Measurements from ENCODE around the gene ZBTB32.
"Not testable (repeated sequence)": the region's sequence is repeated elsewhere in the genome, so short reads cannot be mapped to it uniquely, and the experiment has no call there.

Gene ZBTB32

DNA sequence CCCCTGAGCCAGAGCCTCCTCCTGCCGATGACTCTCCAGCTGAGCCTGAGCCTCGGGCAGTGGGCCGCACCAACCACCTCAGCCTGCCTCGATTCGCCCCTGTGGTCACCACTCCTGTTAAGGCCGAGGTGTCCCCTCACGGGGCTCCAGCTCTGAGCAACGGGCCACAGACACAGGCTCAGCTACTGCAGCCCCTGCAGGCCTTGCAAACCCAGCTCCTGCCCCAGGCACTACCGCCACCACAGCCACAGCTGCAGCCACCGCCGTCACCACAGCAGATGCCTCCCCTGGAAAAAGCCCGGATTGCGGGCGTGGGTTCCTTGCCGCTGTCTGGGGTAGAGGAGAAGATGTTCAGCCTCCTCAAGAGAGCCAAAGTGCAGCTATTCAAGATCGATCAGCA lies 17.0 kb downstream of the ZBTB32 start:
- no peak for ATAC-seq

DNA sequence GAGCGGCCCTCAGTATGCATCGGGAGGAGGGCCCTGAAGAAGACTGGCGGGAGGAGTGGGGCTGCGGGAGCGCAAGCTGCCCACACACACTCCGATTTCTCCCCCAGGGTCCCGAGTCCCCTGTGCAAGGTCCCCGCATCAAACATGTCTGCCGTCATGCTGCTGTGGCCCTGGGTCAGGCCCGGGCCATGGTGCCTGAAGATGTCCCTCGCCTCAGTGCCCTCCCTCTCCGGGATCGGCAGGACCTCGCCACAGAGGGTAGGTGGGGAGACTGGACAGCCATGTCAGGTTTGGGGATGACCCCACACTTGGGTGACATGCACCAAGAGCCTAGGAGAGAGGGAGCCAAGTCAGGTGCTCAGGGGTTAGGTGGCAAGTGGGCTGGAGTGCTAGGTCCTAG lies 18.1 kb downstream of the ZBTB32 start:
- ATAC-seq, result no peak

DNA sequence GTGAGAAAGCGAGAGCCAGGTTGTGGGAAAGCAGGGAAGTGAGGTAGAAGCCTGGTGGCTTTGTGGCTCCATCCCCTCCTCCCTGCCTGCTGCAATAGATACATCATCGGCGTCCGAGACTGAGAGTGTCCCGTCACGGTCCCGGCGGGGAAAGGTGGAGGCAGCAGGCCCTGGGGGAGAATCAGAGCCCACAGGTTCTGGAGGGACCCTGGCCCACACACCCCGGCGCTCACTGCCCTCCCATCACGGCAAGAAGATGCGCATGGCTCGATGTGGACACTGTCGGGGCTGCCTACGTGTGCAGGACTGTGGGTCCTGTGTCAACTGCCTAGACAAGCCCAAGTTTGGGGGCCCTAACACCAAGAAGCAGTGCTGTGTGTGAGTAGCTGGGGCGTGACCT lies 18.5 kb downstream of the ZBTB32 start:
- no peak for ATAC-seq

DNA sequence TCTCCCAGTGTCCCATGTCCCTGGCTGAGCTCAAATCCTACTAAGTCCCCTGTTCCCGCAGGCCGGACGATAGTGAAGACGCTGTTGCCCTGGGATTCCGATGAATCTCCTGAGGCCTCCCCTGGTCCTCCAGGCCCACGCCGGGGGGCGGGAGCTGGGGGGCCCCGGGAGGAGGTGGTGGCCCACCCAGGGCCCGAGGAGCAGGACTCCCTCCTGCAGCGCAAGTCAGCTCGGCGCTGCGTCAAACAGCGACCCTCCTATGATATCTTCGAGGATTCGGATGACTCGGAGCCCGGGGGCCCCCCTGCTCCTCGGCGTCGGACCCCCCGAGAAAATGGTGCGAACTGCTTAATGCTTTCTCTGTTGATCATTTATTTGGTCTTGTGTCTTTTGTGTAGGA lies 19.3 kb downstream of the ZBTB32 start:
- ATAC-seq, result no peak

DNA sequence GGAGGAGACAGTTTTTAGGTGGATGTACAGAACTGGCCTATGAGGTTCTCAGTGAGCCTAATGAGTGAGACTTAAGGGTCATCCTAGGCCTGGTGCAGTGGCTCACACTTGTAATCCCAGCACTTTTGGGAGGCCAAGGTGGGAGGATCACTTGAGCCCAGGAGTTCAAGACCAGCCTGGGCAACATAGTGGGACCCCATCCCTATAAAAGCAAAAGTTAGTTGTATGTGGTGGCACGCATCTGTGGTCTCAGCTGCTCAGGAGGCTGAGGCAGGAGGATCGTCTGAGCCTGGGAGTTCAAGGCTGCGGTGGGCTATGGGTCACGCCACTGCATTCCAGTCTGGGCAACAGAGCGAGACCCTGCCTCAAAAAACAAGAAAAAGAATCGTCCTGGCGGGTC lies 19.8 kb downstream of the ZBTB32 start:
- not testable (repeated sequence) for ATAC-seq

DNA sequence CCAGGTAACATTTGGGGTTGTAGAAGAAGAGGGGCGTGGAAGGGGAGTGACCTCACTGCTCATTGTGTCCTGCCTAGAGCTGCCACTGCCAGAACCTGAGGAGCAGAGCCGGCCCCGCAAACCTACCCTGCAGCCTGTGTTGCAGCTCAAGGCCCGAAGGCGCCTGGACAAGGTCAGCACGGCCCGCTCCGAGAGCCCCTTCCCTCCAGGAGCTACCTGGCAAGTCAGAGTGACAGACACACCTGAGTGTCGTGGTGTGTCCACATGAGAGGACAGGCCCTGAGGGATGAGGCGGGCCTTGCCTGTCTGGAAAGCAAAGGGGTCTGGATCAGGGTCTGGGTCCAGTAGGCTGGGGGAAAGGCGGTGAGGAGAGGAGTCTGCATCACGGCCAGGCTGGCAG lies 20.2 kb downstream of the ZBTB32 start:
- no peak for ATAC-seq

DNA sequence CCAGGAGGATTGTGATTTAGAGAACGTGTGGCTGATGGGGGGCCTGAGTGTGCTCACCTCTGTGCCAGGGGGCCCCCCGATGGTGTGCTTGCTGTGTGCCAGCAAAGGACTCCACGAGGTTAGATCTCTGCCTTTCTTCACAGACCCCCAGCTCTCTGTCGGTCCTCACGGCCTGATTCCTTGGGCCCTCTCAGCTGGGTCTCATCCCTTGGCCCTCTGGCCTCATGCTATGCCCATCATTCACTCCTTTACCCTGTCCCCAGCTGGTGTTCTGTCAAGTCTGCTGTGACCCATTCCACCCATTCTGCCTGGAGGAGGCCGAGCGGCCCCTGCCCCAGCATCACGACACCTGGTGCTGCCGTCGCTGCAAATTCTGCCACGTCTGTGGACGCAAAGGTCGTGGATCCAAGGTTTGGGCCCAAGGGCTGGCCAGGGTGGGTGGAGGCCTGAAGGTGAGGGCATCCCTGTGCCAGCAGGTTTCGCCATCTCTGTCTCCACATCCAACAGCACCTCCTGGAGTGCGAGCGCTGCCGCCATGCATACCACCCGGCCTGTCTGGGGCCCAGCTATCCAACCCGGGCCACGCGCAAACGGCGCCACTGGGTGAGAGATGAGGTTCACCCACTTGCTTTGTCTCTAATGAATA lies 21.0 kb downstream of the ZBTB32 start:
- no peak for ATAC-seq

DNA sequence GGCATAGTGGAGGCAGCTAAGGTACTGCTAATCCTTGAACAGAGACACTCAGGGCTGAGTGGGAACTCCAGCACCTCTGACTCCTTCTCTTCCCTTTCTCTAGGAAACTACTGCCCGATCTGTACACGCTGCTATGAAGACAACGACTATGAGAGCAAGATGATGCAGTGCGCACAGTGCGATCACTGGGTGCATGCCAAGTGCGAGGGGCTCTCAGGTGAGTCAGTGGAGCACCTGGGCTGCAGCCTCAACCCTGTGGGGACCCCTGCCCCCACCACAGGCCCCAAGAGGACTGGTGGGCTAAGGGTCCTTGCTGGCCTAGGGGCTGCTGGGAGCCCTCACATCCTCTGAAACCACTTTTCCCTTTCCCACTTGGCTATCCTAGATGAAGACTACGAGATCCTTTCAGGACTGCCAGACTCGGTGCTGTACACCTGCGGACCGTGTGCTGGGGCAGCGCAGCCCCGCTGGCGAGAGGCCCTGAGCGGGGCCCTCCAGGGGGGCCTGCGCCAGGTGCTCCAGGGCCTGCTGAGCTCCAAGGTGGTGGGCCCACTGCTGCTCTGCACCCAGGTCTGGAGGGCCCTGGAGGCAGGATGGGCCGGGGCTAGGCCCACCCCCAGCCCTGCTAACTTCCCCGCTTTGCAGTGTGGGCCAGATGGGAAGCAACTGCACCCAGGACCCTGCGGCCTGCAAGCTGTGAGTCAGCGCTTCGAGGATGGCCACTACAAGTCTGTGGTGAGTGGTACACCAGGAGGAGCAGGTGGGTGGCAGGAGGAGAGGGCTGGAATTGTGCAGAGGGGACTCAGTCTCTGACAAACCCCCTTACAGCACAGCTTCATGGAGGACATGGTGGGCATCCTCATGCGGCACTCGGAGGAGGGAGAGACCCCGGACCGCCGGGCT lies 22.9 kb downstream of the ZBTB32 start:
- no peak for ATAC-seq

DNA sequence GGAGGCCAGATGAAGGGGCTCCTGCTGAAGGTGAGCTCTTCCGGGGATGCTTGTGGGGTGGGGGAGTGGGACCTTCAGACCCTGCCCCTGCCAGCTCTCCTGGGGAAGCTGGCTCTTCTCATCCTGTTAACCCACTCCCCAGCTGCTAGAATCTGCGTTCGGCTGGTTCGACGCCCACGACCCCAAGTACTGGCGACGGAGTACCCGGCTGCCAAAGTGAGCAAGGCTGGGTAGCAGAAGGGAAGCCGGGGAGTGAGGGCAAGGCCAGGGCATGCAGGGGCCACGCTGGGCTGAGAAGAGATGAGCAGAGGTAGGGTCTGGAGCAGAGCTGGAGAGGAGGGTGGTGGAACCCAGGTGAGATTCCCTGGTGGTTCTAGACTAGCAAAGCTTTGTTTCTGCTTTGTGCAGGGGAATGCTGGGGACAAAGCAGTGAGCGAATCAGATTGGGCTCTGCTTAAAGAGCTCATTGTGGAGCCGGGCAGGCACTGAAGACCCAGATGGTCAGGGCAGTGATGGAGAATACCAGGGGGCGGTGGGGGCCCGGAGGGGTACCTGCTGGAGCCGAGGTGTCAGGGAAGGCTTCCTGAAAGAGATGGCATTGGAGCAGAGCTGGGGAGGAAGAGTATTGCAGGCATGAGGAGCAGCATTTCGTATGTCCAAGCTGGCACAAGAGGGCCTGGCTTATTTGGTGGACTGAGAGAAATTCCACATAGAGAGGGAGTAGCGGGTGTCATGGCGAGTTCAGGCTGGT lies 23.8 kb downstream of the ZBTB32 start:
- ATAC-seq, result no peak

DNA sequence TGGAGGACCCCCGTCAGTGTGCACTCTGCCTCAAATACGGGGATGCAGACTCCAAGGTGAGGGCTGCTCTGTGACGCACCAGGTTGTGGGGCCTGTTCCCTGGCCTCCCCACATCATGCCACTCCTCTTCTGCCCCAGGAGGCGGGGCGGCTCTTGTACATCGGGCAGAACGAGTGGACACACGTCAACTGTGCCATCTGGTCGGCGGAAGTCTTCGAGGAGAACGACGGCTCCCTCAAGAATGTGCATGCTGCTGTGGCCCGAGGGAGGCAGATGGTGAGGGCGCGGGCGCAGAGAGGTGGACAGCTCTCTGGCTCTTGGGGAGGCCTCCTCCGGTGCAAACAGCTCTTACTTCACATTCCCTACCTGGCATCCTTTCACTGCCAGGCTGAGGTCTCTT lies 24.7 kb downstream of the ZBTB32 start:
- ATAC-seq, result no peak

DNA sequence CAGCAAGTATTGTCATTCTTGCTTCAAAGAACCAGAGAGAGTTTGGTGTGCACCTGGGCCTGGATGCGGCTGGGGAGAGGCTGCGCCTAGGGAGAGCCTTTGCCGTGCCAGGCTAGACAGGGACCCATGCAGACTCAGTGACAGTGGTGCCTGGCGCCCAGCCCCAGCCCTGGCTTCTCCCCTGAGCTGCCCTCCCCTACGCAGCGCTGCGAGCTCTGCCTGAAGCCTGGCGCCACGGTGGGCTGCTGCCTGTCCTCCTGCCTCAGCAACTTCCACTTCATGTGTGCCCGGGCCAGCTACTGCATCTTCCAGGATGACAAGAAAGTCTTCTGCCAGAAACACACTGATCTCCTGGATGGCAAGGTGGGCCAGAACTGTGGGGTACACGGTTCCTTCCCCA lies 25.4 kb downstream of the ZBTB32 start:
- ATAC-seq, result no peak

DNA sequence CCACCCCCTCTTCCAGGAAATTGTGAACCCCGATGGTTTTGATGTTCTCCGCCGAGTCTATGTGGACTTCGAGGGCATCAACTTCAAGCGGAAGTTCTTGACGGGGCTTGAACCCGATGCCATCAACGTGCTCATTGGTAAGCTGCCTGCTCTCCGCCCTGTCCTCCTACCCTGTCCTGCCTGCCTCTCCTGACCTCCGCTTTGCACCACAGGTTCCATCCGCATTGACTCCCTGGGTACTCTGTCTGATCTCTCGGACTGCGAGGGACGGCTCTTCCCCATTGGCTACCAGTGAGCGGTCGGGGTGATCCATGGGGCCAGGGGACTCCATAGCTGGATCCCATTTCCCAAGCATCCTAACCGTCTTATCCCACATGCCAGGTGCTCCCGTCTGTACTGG lies 26.0 kb downstream of the ZBTB32 start:
- ATAC-seq, result no peak

DNA sequence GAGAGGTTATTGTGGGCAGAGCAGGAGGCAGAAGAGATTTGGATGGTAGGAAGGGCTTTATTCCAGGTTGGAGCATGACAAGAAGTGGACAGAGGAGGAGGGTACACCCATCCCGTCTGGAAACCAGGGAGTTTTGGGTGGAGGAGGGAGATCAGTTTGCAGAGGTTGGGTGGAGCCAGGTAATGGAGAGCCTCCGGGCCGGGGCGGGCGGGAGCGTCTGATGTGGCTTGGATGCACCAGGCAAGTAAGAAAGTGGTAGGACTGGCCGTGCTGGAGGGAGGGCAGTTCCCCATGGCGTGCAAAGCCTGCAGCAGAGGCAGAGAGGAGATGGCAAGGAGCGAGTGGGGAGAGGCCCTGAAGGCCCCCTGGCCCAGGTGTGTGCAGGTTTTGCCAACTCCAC lies 27.0 kb downstream of the ZBTB32 start:
- ATAC-seq, result no peak

DNA sequence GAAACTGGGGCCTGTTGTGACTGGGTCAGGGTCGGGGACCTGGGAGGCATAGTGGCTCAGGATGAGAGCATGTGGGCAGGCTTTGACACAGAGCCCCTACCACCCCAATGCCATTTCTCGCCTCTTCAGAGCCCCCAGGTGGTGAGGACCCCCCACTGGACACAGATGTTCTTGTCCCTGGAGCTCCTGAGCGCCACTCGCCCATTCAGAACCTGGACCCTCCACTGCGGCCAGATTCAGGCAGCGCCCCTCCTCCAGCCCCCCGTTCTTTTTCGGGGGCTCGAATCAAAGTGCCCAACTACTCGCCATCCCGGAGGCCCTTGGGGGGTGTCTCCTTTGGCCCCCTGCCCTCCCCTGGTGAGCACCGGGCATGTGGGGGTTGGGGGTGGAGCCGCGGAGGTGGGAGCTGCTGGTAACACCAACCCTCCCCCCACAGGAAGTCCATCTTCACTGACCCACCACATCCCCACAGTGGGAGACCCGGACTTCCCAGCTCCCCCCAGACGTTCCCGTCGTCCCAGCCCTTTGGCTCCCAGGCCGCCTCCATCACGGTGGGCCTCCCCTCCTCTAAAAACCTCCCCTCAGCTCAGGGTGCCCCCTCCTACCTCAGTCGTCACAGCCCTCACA lies 27.5 kb downstream of the ZBTB32 start:
- ATAC-seq, result no peak

DNA sequence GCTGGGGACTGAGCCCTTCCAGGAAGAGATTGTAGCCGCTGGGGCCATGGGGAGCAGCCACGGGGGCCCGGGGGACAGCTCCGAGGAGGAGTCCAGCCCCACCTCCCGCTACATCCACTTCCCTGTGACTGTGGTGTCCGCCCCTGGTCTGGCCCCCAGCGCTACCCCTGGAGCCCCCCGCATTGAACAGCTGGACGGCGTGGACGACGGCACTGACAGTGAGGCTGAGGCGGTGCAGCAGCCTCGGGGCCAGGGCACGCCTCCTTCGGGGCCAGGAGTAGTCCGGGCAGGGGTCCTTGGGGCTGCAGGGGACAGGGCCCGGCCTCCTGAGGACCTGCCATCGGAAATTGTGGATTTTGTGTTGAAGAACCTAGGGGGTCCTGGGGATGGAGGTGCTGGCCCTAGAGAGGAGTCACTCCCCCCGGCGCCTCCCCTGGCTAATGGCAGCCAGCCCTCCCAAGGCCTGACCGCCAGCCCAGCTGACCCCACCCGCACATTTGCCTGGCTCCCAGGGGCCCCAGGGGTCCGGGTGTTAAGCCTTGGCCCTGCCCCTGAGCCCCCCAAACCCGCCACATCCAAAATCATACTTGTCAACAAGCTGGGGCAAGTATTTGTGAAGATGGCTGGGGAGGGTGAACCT lies 28.3 kb downstream of the ZBTB32 start:
- ATAC-seq, result no peak

DNA sequence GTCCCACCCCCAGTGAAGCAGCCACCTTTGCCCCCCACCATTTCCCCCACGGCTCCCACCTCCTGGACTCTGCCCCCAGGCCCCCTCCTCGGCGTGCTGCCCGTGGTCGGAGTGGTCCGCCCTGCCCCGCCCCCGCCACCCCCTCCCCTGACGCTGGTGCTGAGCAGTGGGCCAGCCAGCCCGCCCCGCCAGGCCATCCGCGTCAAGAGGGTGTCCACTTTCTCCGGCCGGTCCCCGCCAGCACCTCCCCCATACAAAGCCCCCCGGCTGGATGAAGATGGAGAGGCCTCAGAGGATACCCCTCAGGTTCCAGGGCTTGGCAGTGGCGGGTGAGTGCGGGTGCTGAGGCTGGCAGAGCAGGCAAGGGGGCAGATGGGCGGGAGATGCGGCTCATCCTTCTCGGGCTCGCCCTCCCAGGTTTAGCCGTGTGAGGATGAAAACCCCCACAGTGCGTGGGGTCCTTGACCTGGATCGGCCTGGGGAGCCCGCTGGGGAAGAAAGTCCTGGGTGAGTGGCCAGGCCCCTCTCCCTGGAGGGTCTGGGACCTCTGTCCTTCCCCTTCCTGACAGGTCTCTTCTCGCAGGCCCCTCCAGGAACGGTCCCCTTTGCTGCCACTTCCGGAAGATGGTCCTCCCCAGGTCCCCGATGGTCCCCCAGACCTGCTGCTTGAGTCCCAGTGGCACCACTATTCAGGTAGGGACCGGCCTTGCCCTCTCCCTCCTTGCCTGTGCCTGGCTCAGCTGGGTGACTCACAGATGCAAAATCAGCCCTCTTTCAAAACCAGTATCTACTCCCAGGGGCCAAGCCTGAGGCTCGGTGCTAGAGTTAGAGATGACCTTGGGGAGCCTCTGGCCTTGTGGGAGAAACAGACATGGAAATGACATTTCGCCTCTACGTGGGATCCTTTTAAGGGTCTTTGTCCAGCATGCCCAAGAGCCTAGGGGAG lies 29.1 kb downstream of the ZBTB32 start:
- ATAC-seq, result no peak

DNA sequence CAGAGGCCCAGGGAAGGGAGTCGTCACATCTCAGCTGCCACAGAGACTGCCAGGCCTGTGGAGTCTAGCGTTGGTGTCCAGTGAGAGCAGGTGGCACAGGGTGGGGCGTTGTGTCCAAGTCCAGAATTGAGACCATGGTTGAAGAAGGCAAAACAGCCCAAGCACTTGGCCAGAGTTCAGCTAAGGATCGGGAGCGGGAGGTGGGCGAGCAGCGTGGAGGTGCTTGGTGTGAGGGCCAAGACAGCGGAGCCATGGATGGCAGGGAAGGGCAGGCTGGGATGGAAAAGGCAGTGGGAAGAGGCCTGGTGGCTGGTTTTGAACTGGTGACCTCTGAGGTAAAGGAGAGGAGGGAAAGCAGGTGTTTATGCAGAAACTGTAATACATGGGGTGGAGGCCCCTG lies 29.9 kb downstream of the ZBTB32 start:
- ATAC-seq, result no peak

DNA sequence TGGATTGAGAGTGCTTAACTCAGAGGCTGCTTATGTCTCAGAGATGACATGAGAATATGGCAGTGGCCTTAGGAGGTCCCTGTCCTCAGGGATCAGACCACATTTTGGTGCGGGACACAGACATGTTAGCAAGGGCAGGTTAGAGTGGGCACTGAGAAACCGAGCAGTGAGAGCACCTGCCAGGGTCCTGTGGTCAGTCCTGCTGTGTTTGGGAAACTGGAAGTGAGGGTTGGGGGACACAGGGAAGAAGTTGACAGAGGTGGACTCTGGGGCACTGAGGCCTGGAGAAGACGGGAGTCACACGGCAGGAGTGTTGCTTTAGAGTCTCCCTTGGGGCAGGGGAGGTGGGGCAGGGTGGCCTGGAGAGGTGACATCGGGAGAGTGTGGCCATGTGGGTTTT lies 30.5 kb downstream of the ZBTB32 start:
- ATAC-seq, result no peak

DNA sequence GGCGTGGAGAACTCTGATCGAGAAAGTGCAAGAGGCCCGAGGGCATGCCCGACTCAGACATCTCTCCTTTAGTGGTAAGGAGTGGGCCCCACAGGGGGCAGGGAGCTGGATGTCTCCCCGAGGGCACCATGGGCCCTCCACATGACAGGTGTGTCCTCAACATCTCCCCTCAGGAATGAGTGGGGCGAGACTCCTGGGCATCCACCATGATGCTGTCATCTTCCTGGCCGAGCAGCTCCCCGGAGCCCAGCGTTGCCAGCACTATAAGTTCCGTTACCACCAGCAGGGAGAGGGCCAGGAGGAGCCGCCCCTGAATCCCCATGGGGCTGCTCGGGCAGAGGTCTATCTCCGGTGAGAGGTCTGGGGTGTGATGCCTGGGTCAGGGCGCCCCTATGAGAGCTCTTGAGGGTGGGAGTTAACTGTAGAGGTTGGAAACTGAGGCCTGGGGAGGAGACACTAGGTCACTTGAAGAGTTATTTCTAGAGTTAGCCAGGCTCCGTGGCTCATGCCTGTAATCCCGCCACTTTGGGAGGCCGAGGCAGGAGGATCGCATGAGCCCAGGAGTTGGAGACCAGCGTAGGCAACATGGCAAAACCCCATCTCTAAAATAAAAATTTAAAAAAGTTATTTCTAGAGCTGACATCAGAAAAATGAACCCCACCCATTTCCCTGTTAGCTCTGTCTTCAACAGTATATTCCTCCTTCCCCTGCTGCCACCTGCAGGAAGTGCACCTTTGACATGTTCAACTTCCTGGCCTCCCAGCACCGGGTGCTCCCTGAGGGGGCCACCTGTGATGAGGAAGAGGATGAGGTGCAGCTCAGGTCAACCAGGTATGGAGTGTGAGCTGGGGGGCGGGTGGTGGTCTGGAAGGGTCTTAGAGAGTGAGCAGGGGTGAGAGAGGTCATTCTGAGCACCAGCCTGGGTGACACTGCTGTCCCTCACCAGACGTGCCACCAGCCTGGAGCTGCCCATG lies 32.8 kb downstream of the ZBTB32 start:
- ATAC-seq, result no peak
